Transverse colon (tissue), 3 donors: ENCODE measurements around the gene NBEAL1.

ENCODE experiments used
- CTCF ChIP-seq, 5 experiments: fragments of 200-600 bp in 3 of 5; fragments of 450-650 bp in 2 of 5; sonication (generic) in 3 of 5; IDR thresholded peaks; 1 replicate in 2 of 5; 2 replicates in 3 of 5; pipeline ENCODE4 v1.5.1; 2016 to 2017; ENCODE audit warnings: antibody characterized with exemption in 5 of 5, inconsistent platforms in 3 of 5, mild to moderate bottlenecking in 2 of 5, moderate library complexity in 1 of 5
- EP300 ChIP-seq: sonication (generic); formaldehyde crosslinking; IDR thresholded peaks from one replicate; pipeline ENCODE4 v1.6.1; 2017; ENCODE audit warnings: antibody characterized with exemption, low read depth
- POLR2A ChIP-seq: fragments of 450-650 bp; IDR thresholded peaks from one replicate; pipeline ENCODE4 v1.6.1; 2016; ENCODE audit warnings: antibody characterized with exemption, mild to moderate bottlenecking, moderate library complexity

- no peak for TF ChIP-seq CTCF (IDR thresholded peaks at IDR 0.05)
- no peak for TF ChIP-seq POLR2A
- no peak for TF ChIP-seq EP300
These were observed 62.8 kb downstream of the NBEAL1 start for GRCh38 chr2:203077451-203077850.
